Measurements from ENCODE around the gene NASP.

NASP gene

DNA sequence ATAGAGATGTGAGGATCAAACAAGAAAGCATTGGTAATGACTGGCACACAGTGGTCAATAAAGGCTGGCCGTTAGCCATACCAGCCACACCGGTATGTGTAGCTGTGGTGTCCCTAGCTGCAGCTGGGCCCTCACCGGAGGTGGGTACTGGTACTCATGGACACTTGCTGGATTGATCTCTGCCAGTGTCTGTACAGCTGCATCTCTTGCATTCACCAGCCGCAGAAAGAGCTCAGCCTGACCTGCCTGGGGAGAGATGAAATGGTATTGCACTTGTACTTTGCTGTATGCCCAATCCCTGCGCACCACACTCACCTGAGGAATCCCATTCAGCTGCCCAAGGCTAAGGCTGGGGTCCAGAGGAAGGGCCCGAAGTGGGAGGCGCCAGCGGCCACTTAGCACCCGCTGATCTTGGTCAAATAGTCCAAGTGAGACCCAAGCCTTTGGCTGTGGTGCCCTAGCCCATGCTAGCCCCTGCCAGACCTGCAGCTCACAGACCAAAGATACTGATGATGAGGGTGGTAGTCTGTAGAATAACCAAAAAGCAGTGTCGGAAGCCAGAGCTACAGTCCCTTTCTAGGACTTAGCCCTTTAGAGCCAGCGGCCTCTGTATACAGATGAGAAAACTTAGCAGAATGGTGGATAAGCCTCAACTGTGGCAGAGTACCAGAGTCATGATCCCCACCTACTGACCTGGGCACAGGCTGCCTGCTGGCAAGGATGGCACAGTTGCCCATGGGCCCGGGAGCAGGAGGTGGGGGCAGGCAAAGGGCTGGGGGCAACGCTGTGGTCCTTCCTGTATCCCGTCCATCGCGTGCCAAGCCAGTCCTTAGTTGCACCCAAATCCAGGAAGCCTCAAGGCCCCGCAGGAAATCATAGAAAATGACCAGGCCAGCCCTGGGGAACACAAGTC is 37.0 kb downstream of the NASP start:
- H3K27me3 Mint-ChIP-seq (ENCODE audit: low read depth) = no peaks in the 10 kb centered on the region
- no peaks in the 10 kb centered on the region for H3K4me1 Mint-ChIP-seq (ENCODE audit: low read depth)
- H3K9me3 Mint-ChIP-seq = no peaks in the 10 kb centered on the region
- H3K4me3 Mint-ChIP-seq = no peak overlapping the region
- H3K36me3 Mint-ChIP-seq (ENCODE audit: low read depth) = peaks cover 22% of the 10 kb centered on the region
- peak overlapping the region; percentile 20 for H3K27ac Mint-ChIP-seq

DNA sequence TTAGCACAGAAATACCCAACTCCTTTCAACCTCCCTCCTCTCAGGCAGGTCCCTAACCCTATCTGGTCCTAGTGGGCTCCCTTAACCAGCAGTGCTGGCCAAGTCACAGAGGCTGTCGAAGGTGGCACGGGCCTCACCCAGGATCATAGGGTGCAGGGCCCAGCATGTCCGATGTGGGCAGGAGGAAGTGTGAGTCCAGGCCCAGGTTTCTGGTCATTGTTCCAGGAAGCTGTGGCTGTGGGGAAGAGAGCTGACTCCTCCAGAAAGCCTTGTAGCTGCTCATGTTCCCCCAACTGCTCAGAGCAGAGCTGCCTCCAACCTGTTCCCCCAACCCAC is 37.6 kb downstream of the NASP start:
- H3K9me3 Mint-ChIP-seq = no peaks in the 10 kb centered on the region
- H3K27me3 Mint-ChIP-seq (ENCODE audit: low read depth) = no peaks in the 10 kb centered on the region
- peaks cover 16% of the 10 kb centered on the region for H3K36me3 Mint-ChIP-seq (ENCODE audit: low read depth)
- H3K4me1 Mint-ChIP-seq (ENCODE audit: low read depth) = no peaks in the 10 kb centered on the region
- H3K4me3 Mint-ChIP-seq = no peak overlapping the region
- no peak overlapping the region for H3K27ac Mint-ChIP-seq

DNA sequence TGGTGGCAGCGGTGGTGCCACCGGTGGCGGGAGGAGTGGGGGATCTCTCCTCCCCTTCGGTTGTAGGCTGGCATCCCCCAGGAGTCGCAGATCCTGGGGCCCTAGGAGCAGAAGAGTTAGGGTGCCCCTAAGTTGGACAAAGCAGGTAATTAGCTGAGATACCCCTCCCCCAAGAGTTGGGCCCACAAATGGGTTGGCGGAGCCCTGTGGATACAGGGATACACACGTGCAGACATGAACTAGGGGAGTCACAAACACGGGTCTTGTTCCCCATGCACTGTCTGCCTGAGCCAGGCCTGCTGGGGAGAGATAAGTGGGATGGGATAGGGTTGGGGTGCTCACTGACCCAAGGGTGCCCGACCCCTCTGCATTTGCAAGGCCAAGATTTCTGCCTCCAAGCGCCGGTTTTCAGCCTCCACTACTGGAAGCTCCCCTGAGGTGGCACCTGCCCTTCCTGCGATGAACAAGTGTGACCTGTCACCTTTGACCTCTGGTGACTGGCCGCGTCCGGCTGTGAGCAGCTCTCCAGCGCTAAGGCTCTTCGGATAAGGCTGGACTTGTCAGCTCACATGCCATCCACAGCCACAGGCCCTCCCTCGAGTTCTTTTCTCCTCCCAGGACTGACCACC is 38.2 kb downstream of the NASP start:
- H3K27ac Mint-ChIP-seq = no peak overlapping the region
- H3K36me3 Mint-ChIP-seq (ENCODE audit: low read depth) = peaks cover 14% of the 10 kb centered on the region
- H3K27me3 Mint-ChIP-seq (ENCODE audit: low read depth) = no peaks in the 10 kb centered on the region
- no peaks in the 10 kb centered on the region for H3K9me3 Mint-ChIP-seq
- no peaks in the 10 kb centered on the region for H3K4me1 Mint-ChIP-seq (ENCODE audit: low read depth)
- no peak overlapping the region for H3K4me3 Mint-ChIP-seq

DNA sequence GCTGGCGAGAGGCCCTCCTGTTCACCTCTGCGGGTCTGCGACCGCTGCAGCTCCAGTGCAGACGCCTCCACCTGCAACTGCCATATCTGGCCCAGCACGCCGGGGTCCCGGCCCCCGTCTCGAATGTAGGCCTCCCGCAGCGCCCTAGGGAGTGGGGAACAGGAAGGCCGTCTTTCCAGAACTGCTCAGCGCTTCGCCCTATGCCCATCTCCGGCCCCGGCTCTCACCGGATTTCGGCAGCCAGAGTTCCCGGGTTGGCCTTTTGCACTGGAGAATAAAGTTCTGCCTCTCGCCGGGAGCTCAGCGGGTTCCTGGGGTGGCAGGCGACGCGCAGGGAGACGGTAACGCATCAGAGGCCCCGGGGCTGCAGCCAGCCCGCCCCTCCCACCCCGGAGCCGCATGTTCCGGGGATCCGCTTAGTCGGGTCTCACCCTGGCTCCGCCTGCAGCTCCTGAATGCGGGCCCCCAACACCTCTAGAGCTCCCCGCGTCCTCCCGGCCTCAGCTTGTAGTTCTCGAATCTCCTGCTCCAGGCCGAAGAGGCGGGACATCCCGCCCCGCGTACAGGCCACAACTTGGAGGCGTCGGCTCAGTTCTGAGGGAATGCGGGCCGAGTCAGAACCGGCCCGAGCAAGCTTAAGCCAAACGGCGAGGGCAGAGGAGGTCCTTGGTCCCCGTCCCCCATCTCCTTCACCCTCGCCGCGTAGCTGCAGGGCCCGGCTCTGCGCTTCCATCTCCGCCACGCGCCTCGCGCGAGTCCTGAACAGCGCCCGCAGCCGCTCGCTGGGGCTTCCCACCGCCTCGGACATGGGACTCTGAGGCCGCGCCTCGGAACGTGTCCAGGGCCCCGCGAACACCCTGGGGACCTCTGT is 38.9 kb downstream of the NASP start:
- Mint-ChIP-seq H3K4me1 (ENCODE audit: low read depth) (no peaks in the 10 kb centered on the region), H3K36me3 (ENCODE audit: low read depth) (peaks cover 15% of the 10 kb centered on the region), H3K27me3 (ENCODE audit: low read depth) (no peaks in the 10 kb centered on the region), H3K9me3 (no peaks in the 10 kb centered on the region), H3K27ac (no peak overlapping the region), H3K4me3 (no peak overlapping the region)

DNA sequence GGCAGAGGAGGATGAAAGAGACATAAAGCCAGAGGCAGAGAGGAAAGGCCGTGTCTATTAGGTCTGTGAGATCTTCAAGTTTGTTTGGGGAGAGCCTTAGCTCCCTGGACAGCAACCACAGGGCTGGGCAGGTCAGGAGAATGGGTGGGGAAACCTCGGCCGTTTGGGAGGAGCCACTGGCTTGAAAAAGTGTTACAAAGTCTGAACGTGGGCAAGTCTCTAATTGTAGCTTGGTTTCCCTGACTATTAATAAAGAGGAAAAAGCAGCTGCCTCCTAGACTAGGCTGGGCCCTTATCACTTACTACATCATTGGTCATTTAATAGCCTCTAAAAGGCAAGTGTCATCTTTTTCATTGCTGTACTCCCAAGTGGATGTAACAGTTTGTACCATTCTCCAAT is 40.1 kb downstream of the NASP start, which contains the start of gene CCDC17:
Gene CCDC17 (minus strand): TSS at position 83 of the 400 bp plus-strand sequence. CDS start 145 bp downstream, outside the sequence.
- no peaks in the 10 kb centered on the region for H3K4me1 Mint-ChIP-seq (ENCODE audit: low read depth)
- peaks cover 13% of the 10 kb centered on the region for H3K36me3 Mint-ChIP-seq (ENCODE audit: low read depth)
- H3K4me3 Mint-ChIP-seq = no peak within 1 kb of the TSS
- no peaks in the 10 kb centered on the region for H3K27me3 Mint-ChIP-seq (ENCODE audit: low read depth)
- no peak within 1 kb of the TSS for H3K27ac Mint-ChIP-seq
- H3K9me3 Mint-ChIP-seq = no peaks in the 10 kb centered on the region

DNA sequence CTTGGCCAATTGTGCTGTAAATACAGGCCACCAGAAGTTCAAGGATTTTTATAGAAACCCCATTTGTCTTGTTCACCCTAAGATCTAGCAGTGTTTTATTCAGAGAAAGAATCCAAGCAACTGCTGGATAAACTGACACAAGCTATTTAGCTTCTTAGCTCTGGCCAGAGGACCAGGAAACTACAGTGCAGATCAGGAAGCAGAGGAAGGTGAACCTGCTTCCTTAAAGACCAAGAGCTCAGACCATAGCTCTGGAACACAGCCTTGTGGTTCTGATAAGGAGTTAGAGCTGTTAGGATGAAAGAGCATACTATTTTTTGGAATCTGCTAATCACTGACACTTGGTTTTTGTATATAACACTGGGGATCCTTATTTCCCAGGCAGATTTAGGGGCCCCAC is 45.2 kb downstream of the NASP start:
- Mint-ChIP-seq H3K27ac (no peak overlapping the region), H3K4me3 (no peak overlapping the region)

DNA sequence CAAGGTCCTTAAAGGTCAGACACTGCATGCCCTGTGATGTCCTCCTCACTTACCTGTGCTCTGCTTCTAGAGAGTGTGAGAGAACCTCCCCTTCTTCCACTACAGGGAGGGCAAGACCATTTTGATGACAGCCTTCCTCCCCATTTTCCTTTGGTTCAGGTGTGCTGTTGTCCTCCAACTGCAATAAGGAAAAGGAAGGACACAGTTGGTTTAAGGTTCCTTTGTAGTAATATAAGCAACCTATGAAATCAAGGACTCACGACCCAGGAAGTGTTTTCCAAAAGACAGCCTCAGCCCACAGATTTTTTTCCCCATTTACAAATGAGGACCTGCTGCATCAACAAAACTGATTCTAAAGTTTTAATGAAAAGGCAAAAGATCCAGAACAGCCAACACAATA is 46.6 kb downstream of the NASP start:
- H3K4me1 Mint-ChIP-seq (ENCODE audit: low read depth) = no peaks in the 10 kb centered on the region
- H3K36me3 Mint-ChIP-seq (ENCODE audit: low read depth) = peaks cover 33% of the 10 kb centered on the region
- no peaks in the 10 kb centered on the region for H3K27me3 Mint-ChIP-seq (ENCODE audit: low read depth)
- no peaks in the 10 kb centered on the region for H3K9me3 Mint-ChIP-seq
- no peak overlapping the region for H3K27ac Mint-ChIP-seq
- no peak overlapping the region for H3K4me3 Mint-ChIP-seq

More for the DNA sequence above, 45.2 kb downstream of the NASP start:
- Mint-ChIP-seq H3K9me3 (no peaks in the 10 kb centered on the region), H3K27me3 (ENCODE audit: low read depth) (no peaks in the 10 kb centered on the region), H3K36me3 (ENCODE audit: low read depth) (peaks cover 33% of the 10 kb centered on the region), H3K4me1 (ENCODE audit: low read depth) (no peaks in the 10 kb centered on the region)

DNA sequence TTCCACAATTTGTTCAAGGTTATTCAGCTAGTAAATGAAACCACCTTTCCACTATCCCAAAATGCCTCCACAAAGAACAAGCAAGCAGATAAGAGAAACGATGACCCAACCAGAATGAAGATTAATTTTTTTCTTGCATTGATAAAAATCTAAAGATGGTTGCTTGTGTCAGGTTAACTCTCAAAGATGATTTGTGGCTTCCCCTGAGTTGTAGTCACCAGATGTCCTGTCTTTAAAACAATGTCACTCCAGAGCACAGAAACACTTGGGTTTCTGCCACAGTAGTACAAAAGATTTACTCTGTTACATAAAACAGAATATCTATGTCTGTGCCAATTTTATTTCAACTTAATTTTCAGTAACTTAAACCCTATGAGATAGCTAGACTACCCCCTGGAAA is 51.4 kb downstream of the NASP start:
- Mint-ChIP-seq H3K9me3 (no peaks in the 10 kb centered on the region), H3K4me1 (ENCODE audit: low read depth) (no peaks in the 10 kb centered on the region), H3K4me3 (no peak overlapping the region), H3K27me3 (ENCODE audit: low read depth) (no peaks in the 10 kb centered on the region), H3K27ac (no peak overlapping the region), H3K36me3 (ENCODE audit: low read depth) (peaks cover 20% of the 10 kb centered on the region)

DNA sequence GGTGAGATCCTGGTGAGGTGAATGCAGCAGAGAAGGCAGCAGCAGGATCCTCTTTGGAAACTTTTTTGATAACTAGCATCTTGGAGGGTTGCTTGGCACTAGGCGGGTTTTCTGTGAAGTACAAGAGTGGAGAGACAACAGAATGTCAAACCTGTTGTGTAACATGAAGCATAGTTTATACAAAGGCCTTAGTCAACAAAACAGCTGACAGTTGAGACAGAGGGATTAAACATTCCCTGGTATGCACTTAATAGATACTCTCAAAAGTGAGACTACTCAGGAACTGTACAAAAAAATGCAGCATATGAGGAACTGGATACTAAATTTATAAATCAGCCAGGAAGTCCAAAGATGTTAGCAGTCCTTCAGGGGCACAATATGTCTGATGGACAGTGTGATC is 56.5 kb downstream of the NASP start:
- no peaks in the 10 kb centered on the region for H3K4me1 Mint-ChIP-seq (ENCODE audit: low read depth)
- H3K36me3 Mint-ChIP-seq (ENCODE audit: low read depth) = peaks cover 15% of the 10 kb centered on the region
- no peaks in the 10 kb centered on the region for H3K9me3 Mint-ChIP-seq
- no peaks in the 10 kb centered on the region for H3K27me3 Mint-ChIP-seq (ENCODE audit: low read depth)
- H3K4me3 Mint-ChIP-seq = no peak overlapping the region
- H3K27ac Mint-ChIP-seq = no peak overlapping the region

DNA sequence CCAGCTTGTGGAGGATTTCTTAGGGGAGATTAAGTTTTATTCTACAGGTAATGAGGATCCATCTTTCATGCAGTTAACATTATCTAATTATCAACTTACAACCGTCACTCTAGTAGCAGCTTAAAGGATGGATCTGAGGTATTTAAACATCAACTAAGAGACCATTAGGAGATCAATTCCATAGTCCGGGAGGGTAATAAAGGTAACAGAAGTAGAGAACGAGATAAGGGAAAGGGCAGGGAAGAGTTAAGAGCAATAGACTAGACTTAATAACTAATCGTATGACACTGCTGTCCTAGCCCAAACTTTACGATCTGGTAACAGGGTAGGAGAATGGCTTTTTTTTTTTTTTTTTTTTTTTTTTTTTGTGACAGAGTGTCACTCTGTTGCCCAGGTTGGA is 59.5 kb downstream of the NASP start:
- Mint-ChIP-seq H3K4me1 (ENCODE audit: low read depth) (no peaks in the 10 kb centered on the region), H3K36me3 (ENCODE audit: low read depth) (peaks cover 21% of the 10 kb centered on the region), H3K27me3 (ENCODE audit: low read depth) (no peaks in the 10 kb centered on the region), H3K4me3 (no peak overlapping the region), H3K27ac (no peak overlapping the region), H3K9me3 (no peaks in the 10 kb centered on the region)

DNA sequence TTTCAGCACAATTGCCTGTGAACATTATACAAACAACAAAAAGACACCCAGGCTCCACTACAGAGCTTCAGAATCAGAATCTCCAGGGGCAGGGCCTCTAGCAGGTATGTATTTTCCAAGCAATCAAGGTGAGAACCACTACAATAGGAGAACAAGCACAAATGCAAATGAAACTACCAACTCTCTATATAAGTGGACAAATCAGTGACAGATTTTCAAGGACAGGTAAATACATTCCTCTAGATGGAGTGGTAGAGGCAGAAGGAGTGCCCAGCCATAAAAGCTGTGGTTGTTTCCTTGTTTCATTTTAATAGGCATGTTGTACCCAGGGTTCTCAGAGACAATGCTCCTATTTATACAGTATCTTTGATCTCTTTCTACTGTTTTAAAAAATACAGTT is 60.1 kb downstream of the NASP start:
- H3K4me3 Mint-ChIP-seq = no peak overlapping the region

DNA sequence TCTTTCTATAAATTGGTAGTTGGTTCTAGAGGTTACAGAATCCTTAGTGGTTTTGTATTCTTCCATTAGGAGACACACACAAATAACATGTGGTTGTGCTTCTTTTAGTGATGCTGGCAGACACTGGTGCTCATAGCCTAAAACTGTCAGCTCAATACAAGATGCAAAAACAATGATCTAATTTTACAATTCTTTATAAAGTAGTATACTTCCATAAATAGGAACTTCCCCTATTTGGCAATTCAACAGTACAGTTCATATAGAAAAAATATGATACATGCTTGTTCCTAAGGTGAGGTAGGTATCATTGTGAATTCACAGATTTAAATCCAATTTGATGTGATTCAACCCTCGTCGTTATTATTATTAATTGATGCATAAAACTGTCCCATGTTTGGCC is 60.8 kb downstream of the NASP start:
- H3K4me3 Mint-ChIP-seq = no peak overlapping the region
- H3K9me3 Mint-ChIP-seq = no peaks in the 10 kb centered on the region
- H3K4me1 Mint-ChIP-seq (ENCODE audit: low read depth) = no peaks in the 10 kb centered on the region
- H3K27ac Mint-ChIP-seq = no peak overlapping the region
- H3K27me3 Mint-ChIP-seq (ENCODE audit: low read depth) = no peaks in the 10 kb centered on the region
- peaks cover 23% of the 10 kb centered on the region for H3K36me3 Mint-ChIP-seq (ENCODE audit: low read depth)

More for the DNA sequence above, 60.1 kb downstream of the NASP start:
- Mint-ChIP-seq H3K27me3 (ENCODE audit: low read depth) (no peaks in the 10 kb centered on the region), H3K36me3 (ENCODE audit: low read depth) (peaks cover 21% of the 10 kb centered on the region), H3K4me1 (ENCODE audit: low read depth) (no peaks in the 10 kb centered on the region), H3K27ac (no peak overlapping the region), H3K9me3 (no peaks in the 10 kb centered on the region)

DNA sequence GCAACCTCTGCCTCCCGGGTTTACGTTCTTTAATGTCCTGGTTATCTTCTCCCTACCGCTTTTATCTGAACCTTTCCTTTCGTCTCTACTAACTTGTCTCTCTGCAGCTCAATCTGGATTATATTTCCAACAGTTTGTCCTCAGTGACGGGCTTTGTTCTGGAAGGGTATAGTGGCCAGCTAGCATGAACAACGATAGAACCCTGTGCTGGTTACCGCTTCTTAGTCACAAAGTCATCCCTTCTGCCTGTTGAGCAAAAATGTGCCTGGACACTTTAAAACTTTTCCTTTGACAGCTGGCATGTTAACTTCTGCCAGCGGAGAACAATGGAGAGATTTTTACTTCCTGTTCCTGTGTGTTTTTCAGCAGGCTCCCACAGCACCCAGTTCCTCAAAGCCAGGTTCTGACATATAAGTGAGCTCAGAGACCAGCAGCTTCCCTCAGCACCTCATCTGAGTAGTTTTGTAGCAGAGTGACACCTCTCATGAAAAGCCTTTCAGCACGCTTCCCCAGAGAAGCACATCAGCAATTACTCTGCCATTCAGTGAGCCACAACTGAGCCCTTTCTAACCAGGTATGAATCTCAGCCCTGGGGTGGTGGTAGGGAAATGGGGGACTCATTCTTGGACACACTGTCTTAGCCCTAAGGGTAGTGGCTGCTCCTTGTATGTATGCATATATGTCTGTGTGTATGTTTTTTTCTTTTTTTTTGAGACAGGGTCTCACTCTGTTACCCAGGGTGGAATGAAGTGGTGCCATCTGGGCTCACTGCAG is 63.6 kb downstream of the NASP start:
- Mint-ChIP-seq H3K27me3 (ENCODE audit: low read depth) (no peaks in the 10 kb centered on the region), H3K36me3 (ENCODE audit: low read depth) (peaks cover 19% of the 10 kb centered on the region), H3K4me1 (ENCODE audit: low read depth) (peaks cover 2% of the 10 kb centered on the region), H3K27ac (no peak overlapping the region), H3K4me3 (no peak overlapping the region), H3K9me3 (no peaks in the 10 kb centered on the region)
